Adrenal gland (tissue), 12 donors: ENCODE results near the gene SOX18. TPM values are rescaled to one million over a fixed set of nuclear protein-coding genes. Genes with fewer than 3 reads are reported as not detected.

ENCODE experiments used
- DNase-seq, 7 donors: peaks; one replicate each; pipeline ENCODE4 v3.0.0-alpha.2; 2019 to 2020
- H3K27ac ChIP-seq, 5 donors: fragments of 200-600 bp; sonication (generic) in 4 of 5; 1 replicate in 3 of 5; 2 replicates in 2 of 5; pipeline versions ENCODE4 v1.5.1 to v1.8.0; 2016 to 2020; ENCODE audit warnings: mild to moderate bottlenecking in 1 of 5
- H3K27me3 ChIP-seq: fragments of 200-600 bp; 2 replicates; pipeline ENCODE4 v1.8.0; 2021
- H3K36me3 ChIP-seq, 2 donors: fragments of 200-600 bp; replicated peaks in 1 of 2; 1 replicate in 1 of 2; 2 replicates in 1 of 2; pipeline versions ENCODE4 v1.5.1 to v1.8.0; 2018 to 2022
- H3K4me1 ChIP-seq, 2 donors: fragments of 200-600 bp; replicated peaks in 1 of 2; 1 replicate in 1 of 2; 2 replicates in 1 of 2; pipeline versions ENCODE4 v1.5.1 to v1.8.0; 2018 to 2021
- H3K4me3 ChIP-seq, 4 donors: fragments of 200-600 bp; sonication (generic) in 3 of 4; one replicate each; pipeline ENCODE4 v1.5.1; 2016 to 2018
- H3K9me3 ChIP-seq, 3 donors: fragments of 200-600 bp; sonication (generic) in 1 of 3; replicated peaks in 1 of 3; 1 replicate in 2 of 3; 2 replicates in 1 of 3; pipeline versions ENCODE4 v1.5.1 to v1.8.0; 2016 to 2021
- POLR2A ChIP-seq, 2 donors: fragments of 450-650 bp; IDR thresholded peaks; one replicate each; pipeline ENCODE4 v1.6.1; 2017; ENCODE audit warnings: antibody characterized with exemption in 2 of 2, mild to moderate bottlenecking in 2 of 2, moderate library complexity in 1 of 2
- WGBS, 4 donors: extraction: QIAGEN DNeasy Blood & Tissue Kit in 2 of 4; methylation state at CpG; one replicate each; pipeline versions ENCODE4 v1.1.5 to v1.1.7; 2013 to 2017; 5-methylcytosine and 5-hydroxymethylcytosine counted together
- intact Hi-C, 2 donors: fragments of 100-400 bp; cut with DNase I; formaldehyde crosslinking; loops; one replicate each; pipeline versions ENCODE4 v1.14.1 to v1.15.0; 2022 to 2023
- polyA plus RNA-seq, 3 donors: library from polyadenylated mRNA; stranded (reverse); fragments of 200-250 nt in 2 of 3; fragments of 350-450 nt in 1 of 3; fragmentation: Illumina TruSeq in 1 of 3; extraction: RNeasy Lipid Tissue Mini Kit (QIAGEN cat#74804) in 1 of 3; gene quantifications; one replicate each; pipeline ENCODE4 v1.2.3, GENCODE V29; 2013 to 2014
- total RNA-seq, 9 donors: library from RNA; depleted of rRNA in 4 of 9; stranded (reverse); fragments of >200 nt in 4 of 9; fragments of 120-200 nt in 1 of 9; fragmentation: NEBNext Ultra II Directional in 1 of 9; extraction: Animal tissue kit (Norgen Biotek cat#: 25700) in 1 of 9; gene quantifications; one replicate each; pipeline versions ENCODE4 v1.1.0 to v1.2.4, GENCODE V29; 2013 to 2023
- TF ChIP-seq, protein P1 (sequence below), 6 experiments: fragments of 450-650 bp in 4 of 6; fragments of 200-600 bp in 2 of 6; sonication (generic) in 1 of 6; IDR thresholded peaks; 1 replicate in 5 of 6; 2 replicates in 1 of 6; pipeline versions ENCODE4 v1.5.1 to v1.8.0; 2016 to 2021; ENCODE audit warnings: antibody characterized with exemption in 6 of 6, mild to moderate bottlenecking in 2 of 6, moderate library complexity in 1 of 6
- donor health status: healthy with polysubstance abuse.
- donor health status: Bipolar disorder and iron deficiency.
- donor health status: DM: yes; HTN: yes; CAD: no.
- donor health status: DM: no; HTN: no; CAD: no.
- donor health status: DM: no; HTN: no; CAD: no.
- donor health status: DM: yes; HTN: yes; CAD: no.

The SOX18 gene
- total and polyA plus RNA-seq, 12 donors = 0.59 to 51.0 (median 23.3) TPM

- Histone ChIP-seq H3K27ac (peak overlapping the region in 1 of 5 donors; percentile 80), H3K27me3 (peaks cover 49% of the 10 kb centered on the region), H3K36me3 (no peaks in the 10 kb centered on the region), H3K4me1 (no peaks in the 10 kb centered on the region), H3K4me3 (no peak overlapping the region), H3K9me3 (no peaks in the 10 kb centered on the region)
- TF ChIP-seq, protein P1, sequence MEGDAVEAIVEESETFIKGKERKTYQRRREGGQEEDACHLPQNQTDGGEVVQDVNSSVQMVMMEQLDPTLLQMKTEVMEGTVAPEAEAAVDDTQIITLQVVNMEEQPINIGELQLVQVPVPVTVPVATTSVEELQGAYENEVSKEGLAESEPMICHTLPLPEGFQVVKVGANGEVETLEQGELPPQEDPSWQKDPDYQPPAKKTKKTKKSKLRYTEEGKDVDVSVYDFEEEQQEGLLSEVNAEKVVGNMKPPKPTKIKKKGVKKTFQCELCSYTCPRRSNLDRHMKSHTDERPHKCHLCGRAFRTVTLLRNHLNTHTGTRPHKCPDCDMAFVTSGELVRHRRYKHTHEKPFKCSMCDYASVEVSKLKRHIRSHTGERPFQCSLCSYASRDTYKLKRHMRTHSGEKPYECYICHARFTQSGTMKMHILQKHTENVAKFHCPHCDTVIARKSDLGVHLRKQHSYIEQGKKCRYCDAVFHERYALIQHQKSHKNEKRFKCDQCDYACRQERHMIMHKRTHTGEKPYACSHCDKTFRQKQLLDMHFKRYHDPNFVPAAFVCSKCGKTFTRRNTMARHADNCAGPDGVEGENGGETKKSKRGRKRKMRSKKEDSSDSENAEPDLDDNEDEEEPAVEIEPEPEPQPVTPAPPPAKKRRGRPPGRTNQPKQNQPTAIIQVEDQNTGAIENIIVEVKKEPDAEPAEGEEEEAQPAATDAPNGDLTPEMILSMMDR (IDR thresholded peaks at IDR 0.05) = no peak
- TF ChIP-seq POLR2A (IDR thresholded peaks at IDR 0.05) = no peak
- intact Hi-C loops = no loop called here
- 71 to 80% (median 78%) methylated on average over 23 to 33 of the region's 33 CpGs for WGBS, 4 donors
- DNase-seq = no peak
Measured at GRCh38 chr20:64052987-64053840, 3.8 kb upstream of the SOX18 start.

GRCh38 chr20:64052326-64052722 is 2.9 kb upstream of the SOX18 start:
- TF ChIP-seq POLR2A (IDR thresholded peaks at IDR 0.05) = no peak
- TF ChIP-seq, protein P1 (IDR thresholded peaks at IDR 0.05) = no peak
- no peak overlapping the region for H3K4me3 ChIP-seq
- H3K4me1 ChIP-seq = no peaks in the 10 kb centered on the region
- H3K9me3 ChIP-seq = no peaks in the 10 kb centered on the region
- WGBS, 4 donors = 60 to 87% (median 73%) methylated on average over 1 to 10 of the region's 10 CpGs
- intact Hi-C loops = no loop called here
- H3K36me3 ChIP-seq = no peaks in the 10 kb centered on the region
- no peak for DNase-seq
- peak overlapping the region in 4 of 5 donors; percentile 7 to 80 (median 20) for H3K27ac ChIP-seq
- peaks cover 58% of the 10 kb centered on the region for H3K27me3 ChIP-seq

GRCh38 chr20:64051561-64052325 is 2.3 kb upstream of the SOX18 start:
- Histone ChIP-seq H3K36me3 (no peaks in the 10 kb centered on the region), H3K27ac (peak overlapping the region in 4 of 5 donors; percentile 7 to 80 (median 26)), H3K4me3 (no peak overlapping the region), H3K4me1 (no peaks in the 10 kb centered on the region), H3K9me3 (no peaks in the 10 kb centered on the region), H3K27me3 (peaks cover 62% of the 10 kb centered on the region)
- intact Hi-C loops = no loop called here
- WGBS, 4 donors = 72 to 82% (median 72%) methylated on average over 12 to 15 of the region's 15 CpGs
- TF ChIP-seq, protein P1 (IDR thresholded peaks at IDR 0.05) = no peak
- peak in 1 of 2 donors; percentile 10 for TF ChIP-seq POLR2A (IDR thresholded peaks at IDR 0.05)
- peak in 5 of 7 donors; percentile 42 to 79 (median 52) for DNase-seq

DNA sequence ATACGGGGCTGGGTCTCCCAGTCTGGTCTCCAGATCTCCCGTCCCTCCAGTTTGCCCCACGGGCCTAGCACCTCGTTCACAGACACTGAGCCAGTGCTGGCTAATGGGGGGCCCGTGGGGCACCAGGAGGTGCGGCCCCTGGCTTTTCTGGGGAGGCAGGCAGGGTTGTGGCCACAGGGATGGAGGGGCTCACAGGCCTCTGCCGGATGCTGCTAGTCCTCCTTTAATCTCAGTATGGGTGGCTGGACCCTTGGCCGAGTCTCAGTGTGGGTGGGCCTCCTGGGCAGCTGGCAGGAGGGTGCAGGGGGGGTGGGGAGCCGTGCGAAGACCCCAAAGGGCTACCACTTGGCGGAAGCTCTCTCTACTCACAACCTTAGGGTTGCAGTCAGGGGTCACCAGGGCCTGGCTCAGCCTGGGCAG is 1.6 kb upstream of the SOX18 start:
- no peaks in the 10 kb centered on the region for H3K9me3 ChIP-seq
- intact Hi-C loops = no loop called here
- H3K4me3 ChIP-seq = no peak overlapping the region

More for the DNA sequence above, 1.6 kb upstream of the SOX18 start:
- H3K4me1 ChIP-seq = no peaks in the 10 kb centered on the region
- no peaks in the 10 kb centered on the region for H3K36me3 ChIP-seq
- DNase-seq = no peak
- 62 to 74% (median 71%) methylated on average over 5 to 11 of the region's 11 CpGs for WGBS, 4 donors
- TF ChIP-seq, protein P1 (IDR thresholded peaks at IDR 0.05) = no peak
- no peak for TF ChIP-seq POLR2A (IDR thresholded peaks at IDR 0.05)
- peak overlapping the region in 3 of 5 donors; percentile 30 to 80 (median 44) for H3K27ac ChIP-seq
- peaks cover 62% of the 10 kb centered on the region for H3K27me3 ChIP-seq
